Colonic mucosa (tissue), 4 donors: ENCODE data around the gene MIPEP. TPM values are rescaled to one million over a fixed set of nuclear protein-coding genes. Genes with fewer than 3 reads are reported as not detected.

Source experiments
- DNase-seq: peaks from one replicate; pipeline ENCODE4 v3.0.0-alpha.2; 2020
- H3K27ac ChIP-seq: fragments of 200-600 bp; one replicate; pipeline ENCODE4 v1.8.0; 2021
- H3K27me3 ChIP-seq: fragments of 200-600 bp; one replicate; pipeline ENCODE4 v1.8.0; 2021
- H3K36me3 ChIP-seq: fragments of 200-600 bp; one replicate; pipeline ENCODE4 v1.8.0; 2021
- H3K4me1 ChIP-seq: fragments of 200-600 bp; one replicate; pipeline ENCODE4 v1.8.0; 2021; ENCODE audit warnings: mild to moderate bottlenecking
- H3K4me3 ChIP-seq: fragments of 200-600 bp; one replicate; pipeline ENCODE4 v1.8.0; 2021
- H3K9ac ChIP-seq, 2 donors: one replicate each; pipeline ENCODE4 v1.7.0; 2013; ENCODE audit warnings: control low read depth in 2 of 2, low read depth in 2 of 2, low read length in 2 of 2
- H3K9me3 ChIP-seq: fragments of 200-600 bp; one replicate; pipeline ENCODE4 v1.8.0; 2021
- CTCF ChIP-seq: fragments of 200-600 bp; IDR thresholded peaks from one replicate; pipeline ENCODE4 v1.8.0; 2022; ENCODE audit warnings: antibody characterized with exemption, mild to moderate bottlenecking
- intact Hi-C: fragments of 100-400 bp; cut with DNase I; formaldehyde crosslinking; loops from one replicate; pipeline ENCODE4 v1.14.1; 2022
- total RNA-seq, 2 donors: library from RNA; stranded (reverse); fragmentation: NEBNext Ultra II Directional in 1 of 2; extraction: Animal tissue kit (Norgen Biotek cat#: 25700) in 1 of 2; gene quantifications; one replicate each; pipeline ENCODE4 v1.2.1, GENCODE V29; 2021
- donor health status: healthy.
- donor health status: DM: no; HTN: no; CAD: no.
- donor health status: DM: no; HTN: no; CAD: no.

The MIPEP gene
- total RNA-seq, 2 donors from 2014 or later: 25.9 to 33.0 TPM

GRCh38 chr13:23696610-23697009, 192.6 kb downstream of the MIPEP start:
- Histone ChIP-seq H3K36me3 (no peaks in the 10 kb centered on the region), H3K9ac (no peak overlapping the region), H3K27ac (no peak overlapping the region), H3K27me3 (no peaks in the 10 kb centered on the region), H3K4me3 (no peak overlapping the region), H3K4me1 (no peaks in the 10 kb centered on the region), H3K9me3 (no peaks in the 10 kb centered on the region)
- TF ChIP-seq CTCF: no peak
- DNase-seq: no peak
- intact Hi-C loops: no loop called here

GRCh38 chr13:23695711-23696464, 193.3 kb downstream of the MIPEP start:
- Histone ChIP-seq H3K36me3 (no peaks in the 10 kb centered on the region), H3K27ac (no peak overlapping the region), H3K4me1 (no peaks in the 10 kb centered on the region), H3K9ac (no peak overlapping the region), H3K27me3 (no peaks in the 10 kb centered on the region), H3K9me3 (no peaks in the 10 kb centered on the region), H3K4me3 (peak overlapping the region; percentile 9)
- DNase-seq: peak; percentile 34
- intact Hi-C loops: no loop called here
- no peak for TF ChIP-seq CTCF

- H3K4me3 ChIP-seq: no peak overlapping the region
- no peak overlapping the region for H3K9ac ChIP-seq
Measured at GRCh38 chr13:23695196-23695595, 194.0 kb downstream of the MIPEP start.

GRCh38 chr13:23692816-23693215, 196.4 kb downstream of the MIPEP start:
- TF ChIP-seq CTCF: no peak
- H3K9me3 ChIP-seq: no peaks in the 10 kb centered on the region
- H3K36me3 ChIP-seq: no peaks in the 10 kb centered on the region
- intact Hi-C loops: no loop called here
- DNase-seq: no peak
- no peaks in the 10 kb centered on the region for H3K27me3 ChIP-seq
- H3K9ac ChIP-seq: no peak overlapping the region
- no peaks in the 10 kb centered on the region for H3K4me1 ChIP-seq
- no peak overlapping the region for H3K4me3 ChIP-seq
- H3K27ac ChIP-seq: no peak overlapping the region

More at GRCh38 chr13:23695196-23695595, 194.0 kb downstream of the MIPEP start:
- Histone ChIP-seq H3K36me3 (no peaks in the 10 kb centered on the region), H3K4me1 (no peaks in the 10 kb centered on the region), H3K27ac (no peak overlapping the region), H3K27me3 (no peaks in the 10 kb centered on the region), H3K9me3 (no peaks in the 10 kb centered on the region)
- intact Hi-C loops: no loop called here
- no peak for DNase-seq
- TF ChIP-seq CTCF: no peak

- no peak for TF ChIP-seq CTCF
Measured at GRCh38 chr13:23690668-23691067, 198.5 kb downstream of the MIPEP start.

More at GRCh38 chr13:23690668-23691067, 198.5 kb downstream of the MIPEP start:
- no peak for DNase-seq
- H3K9ac ChIP-seq: no peak overlapping the region
- H3K4me1 ChIP-seq: no peaks in the 10 kb centered on the region
- no peaks in the 10 kb centered on the region for H3K27me3 ChIP-seq
- no peaks in the 10 kb centered on the region for H3K36me3 ChIP-seq
- H3K4me3 ChIP-seq: no peak overlapping the region
- H3K9me3 ChIP-seq: no peaks in the 10 kb centered on the region
- H3K27ac ChIP-seq: no peak overlapping the region
- intact Hi-C loops: no loop called here
